Activated T-helper 1 cell treated with anti-CD3 and anti-CD28 coated beads, Interleukin-12 subunit alpha, Interleukin-12 subunit beta, Interleukin-2, Interleukin-4 antibody, amounts not matched to agents 30 ng/mL and 10 ng/mL and 1 ng/mL, durations not matched to agents 14 hours and 24 hours and 36 hours (primary cell): ENCODE results near the gene PSD. TPM values are rescaled to one million over a fixed set of nuclear protein-coding genes. Genes with fewer than 3 reads are reported as not detected.

ENCODE experiments used
- DNase-seq: peaks from one replicate; pipeline ENCODE4 v3.0.0; 2021; ENCODE audit warnings: low spot score
- H3K27ac Mint-ChIP-seq: one replicate; pipeline ENCODE4 v1.8.0; 2021; ENCODE audit warnings: mild to moderate bottlenecking, mixed read lengths
- H3K27me3 Mint-ChIP-seq: one replicate; pipeline ENCODE4 v1.8.0; 2022; ENCODE audit warnings: mild to moderate bottlenecking, moderate library complexity, mixed read lengths; ENCODE audit not compliant: insufficient read depth
- H3K36me3 Mint-ChIP-seq: one replicate; pipeline ENCODE4 v1.8.0; 2021; ENCODE audit warnings: low read depth, mixed read lengths
- H3K4me1 Mint-ChIP-seq: one replicate; pipeline ENCODE4 v1.8.0; 2021; ENCODE audit warnings: low read depth, mixed read lengths
- H3K4me3 Mint-ChIP-seq: one replicate; pipeline ENCODE4 v1.8.0; 2021; ENCODE audit warnings: mild to moderate bottlenecking, moderate library complexity, mixed read lengths
- H3K9me3 Mint-ChIP-seq: one replicate; pipeline ENCODE4 v1.8.0; 2021; ENCODE audit warnings: mixed read lengths
- intact Hi-C: fragments of 100-400 bp; cut with micrococcal nuclease; formaldehyde crosslinking; loops from one replicate; pipeline ENCODE4 v1.15.1; 2024
- total RNA-seq: library from RNA; stranded (reverse); gene quantifications from 2 replicates; pipeline ENCODE4 v1.2.3, GENCODE V29; 2022

Gene PSD
- total RNA-seq, 1 donor from 2014 or later, result 9.9 TPM

GRCh38 chr10:102411341-102412255 is 7.0 kb downstream of the PSD start:
- H3K4me3 Mint-ChIP-seq, result peak overlapping the region; percentile 81
- H3K36me3 Mint-ChIP-seq, result peaks cover 3% of the 10 kb centered on the region
- H3K9me3 Mint-ChIP-seq, result no peaks in the 10 kb centered on the region
- no peak for DNase-seq
- peak overlapping the region; percentile 70 for H3K27ac Mint-ChIP-seq
- peaks cover 28% of the 10 kb centered on the region for H3K27me3 Mint-ChIP-seq
- H3K4me1 Mint-ChIP-seq, result peaks cover 44% of the 10 kb centered on the region
- intact Hi-C loops, result no loop called here

GRCh38 chr10:102410429-102411073 is 8.0 kb downstream of the PSD start:
- intact Hi-C loops, result no loop called here
- peaks cover 26% of the 10 kb centered on the region for H3K27me3 Mint-ChIP-seq
- H3K4me1 Mint-ChIP-seq, result peaks cover 52% of the 10 kb centered on the region
- H3K9me3 Mint-ChIP-seq, result no peaks in the 10 kb centered on the region
- peak overlapping the region; percentile 70 for H3K27ac Mint-ChIP-seq
- DNase-seq, result peak; percentile 59
- peak overlapping the region; percentile 81 for H3K4me3 Mint-ChIP-seq
- H3K36me3 Mint-ChIP-seq, result peaks cover 3% of the 10 kb centered on the region

GRCh38 chr10:102409604-102410428 is 8.8 kb downstream of the PSD start:
- no peaks in the 10 kb centered on the region for H3K9me3 Mint-ChIP-seq
- peaks cover 54% of the 10 kb centered on the region for H3K4me1 Mint-ChIP-seq

GRCh38 chr10:102408728-102409603 is 9.6 kb downstream of the PSD start:
- peak; percentile 64 for DNase-seq
- Mint-ChIP-seq H3K27ac (peak overlapping the region; percentile 81), H3K4me3 (peak overlapping the region; percentile 87), H3K36me3 (peaks cover 7% of the 10 kb centered on the region), H3K27me3 (peaks cover 24% of the 10 kb centered on the region), H3K9me3 (no peaks in the 10 kb centered on the region), H3K4me1 (peaks cover 54% of the 10 kb centered on the region)
- intact Hi-C loops, result loop anchor here (1.0 kb wide), 3 partner anchors 12 to 93 kb away; partner anchors contain the start of genes ACTR1A and NFKB2

More at GRCh38 chr10:102409604-102410428, 8.8 kb downstream of the PSD start:
- intact Hi-C loops, result loop anchor here (1.0 kb wide), 3 partner anchors 11 to 92 kb away; partner anchors contain the start of genes ACTR1A and NFKB2
- peaks cover 24% of the 10 kb centered on the region for H3K27me3 Mint-ChIP-seq
- H3K36me3 Mint-ChIP-seq, result peaks cover 3% of the 10 kb centered on the region
- no peak for DNase-seq
- H3K27ac Mint-ChIP-seq, result peak overlapping the region; percentile 81
- H3K4me3 Mint-ChIP-seq, result peak overlapping the region; percentile 78

- intact Hi-C loops, result no loop called here
- Mint-ChIP-seq H3K9me3 (no peaks in the 10 kb centered on the region), H3K27me3 (peaks cover 23% of the 10 kb centered on the region), H3K4me1 (peaks cover 52% of the 10 kb centered on the region), H3K27ac (peak overlapping the region; percentile 82), H3K36me3 (peaks cover 7% of the 10 kb centered on the region), H3K4me3 (peak overlapping the region; percentile 87)
- DNase-seq, result no peak
Observed at GRCh38 chr10:102408131-102408727, 10.4 kb downstream of the PSD start.

GRCh38 chr10:102407425-102408130 is 11.0 kb downstream of the PSD start:
- Mint-ChIP-seq H3K4me1 (peaks cover 46% of the 10 kb centered on the region), H3K9me3 (no peaks in the 10 kb centered on the region), H3K36me3 (peaks cover 8% of the 10 kb centered on the region), H3K4me3 (peak overlapping the region; percentile 23), H3K27me3 (peaks cover 17% of the 10 kb centered on the region), H3K27ac (no peak overlapping the region)
- intact Hi-C loops, result no loop called here
- DNase-seq, result no peak

- DNase-seq, result no peak
- peak overlapping the region; percentile 46 for H3K4me3 Mint-ChIP-seq
- H3K27me3 Mint-ChIP-seq, result peaks cover 17% of the 10 kb centered on the region
- peaks cover 44% of the 10 kb centered on the region for H3K4me1 Mint-ChIP-seq
- H3K36me3 Mint-ChIP-seq, result peaks cover 11% of the 10 kb centered on the region
- intact Hi-C loops, result no loop called here
- no peak overlapping the region for H3K27ac Mint-ChIP-seq
- H3K9me3 Mint-ChIP-seq, result no peaks in the 10 kb centered on the region
Observed at GRCh38 chr10:102406815-102407214, 11.8 kb downstream of the PSD start.

GRCh38 chr10:102405632-102406031 is 13.0 kb downstream of the PSD start:
- Mint-ChIP-seq H3K9me3 (no peaks in the 10 kb centered on the region), H3K27me3 (peaks cover 9% of the 10 kb centered on the region), H3K27ac (peak overlapping the region; percentile 40), H3K4me1 (peaks cover 35% of the 10 kb centered on the region), H3K4me3 (no peak overlapping the region), H3K36me3 (peaks cover 15% of the 10 kb centered on the region)
- intact Hi-C loops, result no loop called here
- no peak for DNase-seq

- intact Hi-C loops, result no loop called here
- H3K36me3 Mint-ChIP-seq, result peaks cover 19% of the 10 kb centered on the region
- H3K4me3 Mint-ChIP-seq, result no peak overlapping the region
- H3K4me1 Mint-ChIP-seq, result peaks cover 40% of the 10 kb centered on the region
- no peak for DNase-seq
- no peak overlapping the region for H3K27ac Mint-ChIP-seq
- H3K27me3 Mint-ChIP-seq, result peaks cover 9% of the 10 kb centered on the region
- no peaks in the 10 kb centered on the region for H3K9me3 Mint-ChIP-seq
Observed at GRCh38 chr10:102405108-102405571, 13.4 kb downstream of the PSD start.

GRCh38 chr10:102404361-102405107 is 14.1 kb downstream of the PSD start:
- no peak for DNase-seq
- Mint-ChIP-seq H3K27me3 (peaks cover 6% of the 10 kb centered on the region), H3K4me1 (peaks cover 40% of the 10 kb centered on the region), H3K27ac (no peak overlapping the region), H3K4me3 (no peak overlapping the region), H3K9me3 (no peaks in the 10 kb centered on the region), H3K36me3 (peaks cover 23% of the 10 kb centered on the region)
- intact Hi-C loops, result no loop called here
